ENCODE data around the gene RPL10A.

GRCh38 chr6:35488517-35488862 lies 20.3 kb downstream of the RPL10A start:
- TF ChIP-seq CTCF (IDR thresholded peaks at IDR 0.05) (no peak), POLR2A (IDR thresholded peaks at IDR 0.05) (no peak)
